Mammary epithelial cell (primary cell): ENCODE results near the gene WFIKKN1.

Experiments used
- CTCF ChIP-seq, 2 donors: IDR thresholded peaks in 1 of 2; conservative IDR thresholded peaks in 1 of 2; 2 replicates each; pipeline ENCODE4 v1.5.1; 2011 to 2012; ENCODE audit warnings: inconsistent platforms in 2 of 2, low read length in 2 of 2, mild to moderate bottlenecking in 2 of 2, control low read depth in 1 of 2, low read depth in 1 of 2; ENCODE audit not compliant: insufficient read depth in 1 of 2; ENCODE audit errors: extremely low read depth in 1 of 2
- EZH2 ChIP-seq: IDR thresholded peaks from 2 replicates; pipeline ENCODE4 v1.6.1; 2012; ENCODE audit warnings: low read length, inconsistent platforms, borderline replicate concordance

- TF ChIP-seq EZH2 (no peak), CTCF (conservative IDR thresholded peaks at IDR 0.05 in 1 of 2, IDR thresholded peaks at IDR 0.05 in 1 of 2; ENCODE audit: extremely low read depth in 1 of 2, insufficient read depth in 1 of 2, low read depth in 1 of 2, low read length in 2 of 2) (no peak)
Observed at GRCh38 chr16:678858-679813, 48.4 kb downstream of the WFIKKN1 start.
